Lung (tissue), 16 donors: ENCODE data around the gene SRPRA. TPM values are rescaled to one million over a fixed set of nuclear protein-coding genes. Genes with fewer than 3 reads are reported as not detected.

Experiments used
- ATAC-seq: fragments of 200-7000 bp; cut with Tn5 transposase; one replicate; pipeline ENCODE4 v1.9.1; 2020; ENCODE audit warnings: moderate number of reproducible peaks; ENCODE audit not compliant: insufficient read depth, low FRiP score
- DNase-seq, 3 donors: peaks; one replicate each; pipeline ENCODE4 v3.0.0-alpha.2; 2013 to 2017
- H3K27ac ChIP-seq, 2 donors: one replicate each; pipeline ENCODE4 v1.5.1; 2013; ENCODE audit warnings: mild to moderate bottlenecking in 2 of 2, moderate library complexity in 2 of 2, control low read depth in 1 of 2, inconsistent platforms in 1 of 2, low read depth in 1 of 2, low read length in 1 of 2
- H3K27me3 ChIP-seq, 3 donors: one replicate each; pipeline ENCODE4 v1.5.1; 2013; ENCODE audit warnings: low read length in 2 of 3; ENCODE audit not compliant: control insufficient read depth in 3 of 3, insufficient read depth in 3 of 3
- H3K36me3 ChIP-seq, 4 donors: one replicate each; pipeline ENCODE4 v1.5.1; 2013; ENCODE audit warnings: low read length in 4 of 4, mild to moderate bottlenecking in 1 of 4, moderate library complexity in 1 of 4; ENCODE audit not compliant: control insufficient read depth in 4 of 4, insufficient read depth in 4 of 4
- H3K4me1 ChIP-seq, 5 donors: one replicate each; pipeline ENCODE4 v1.5.1; 2013; ENCODE audit warnings: low read length in 5 of 5, mild to moderate bottlenecking in 2 of 5, moderate library complexity in 1 of 5; ENCODE audit not compliant: control insufficient read depth in 5 of 5, insufficient read depth in 5 of 5
- H3K4me3 ChIP-seq: one replicate; pipeline ENCODE4 v1.5.1; 2013; ENCODE audit warnings: mild to moderate bottlenecking, control low read depth, moderate library complexity
- H3K9ac ChIP-seq, 2 donors: one replicate each; pipeline ENCODE4 v1.5.1; 2013; ENCODE audit warnings: low read length in 2 of 2, control low read depth in 1 of 2; ENCODE audit not compliant: insufficient read depth in 1 of 2
- H3K9me3 ChIP-seq, 4 donors: one replicate each; pipeline ENCODE4 v1.5.1; 2013; ENCODE audit warnings: low read length in 3 of 4, mild to moderate bottlenecking in 1 of 4, moderate library complexity in 1 of 4; ENCODE audit not compliant: control insufficient read depth in 4 of 4, insufficient read depth in 3 of 4
- CTCF ChIP-seq: IDR thresholded peaks from 2 replicates; pipeline ENCODE4 v1.5.1; 2012; ENCODE audit warnings: mild to moderate bottlenecking; ENCODE audit errors: control extremely low read depth, extremely low read depth
- WGBS, 2 donors: extraction: QIAGEN DNeasy Blood & Tissue Kit; methylation state at CpG; one replicate each; pipeline ENCODE4 v1.1.7; 2013; 5-methylcytosine and 5-hydroxymethylcytosine counted together
- long read RNA-seq, 5 donors: transcript quantifications; one replicate each; lab custom pipeline, GENCODE V29; 2026
- polyA plus RNA-seq, 2 donors: library from polyadenylated mRNA; stranded (reverse); fragments of 200-250 nt; gene quantifications; one replicate each; pipeline ENCODE4 v1.2.1, GENCODE V29; 2013
- total RNA-seq, 2 donors: library from RNA; depleted of rRNA in 1 of 2; stranded (reverse); fragments of >200 nt in 1 of 2; gene quantifications; one replicate each; pipeline ENCODE4 v1.2.1, GENCODE V29; 2014 to 2021
- donor health status: control.
- donor health status: control.
- donor health status: Bipolar disorder and iron deficiency.
- donor health status: healthy.
- donor health status: DM: yes; HTN: yes; CAD: no.

The SRPRA gene
- total RNA-seq (100 to 1,000 TPM in 1 of 2 donors, 10 to 100 TPM in 1; 51.7 to 145 TPM), polyA plus RNA-seq (100 to 1,000 TPM in 1 of 2 donors, 10 to 100 TPM in 1; 57.5 to 107 TPM)
- long read RNA-seq, donor 1, transcript SRPRA-201 (14 exons, 3,069 nt) = major isoform, 10 of 22 reads
- long read RNA-seq, donor 1, partial matches to known transcripts = 5 of 22 reads
- long read RNA-seq, donor 1, other reads (novel, unspliced or antisense) = 6 of 22 reads
- long read RNA-seq, donor 2, partial matches to known transcripts = 0 of 1 reads
- long read RNA-seq, donor 2, other reads (novel, unspliced or antisense) = 0 of 1 reads
- long read RNA-seq, donor 3, partial matches to known transcripts = 14 of 19 reads
- long read RNA-seq, donor 3, other reads (novel, unspliced or antisense) = 0 of 19 reads
- long read RNA-seq, donor 4, partial matches to known transcripts = 0 of 2 reads
- long read RNA-seq, donor 4, other reads (novel, unspliced or antisense) = 0 of 2 reads
- long read RNA-seq, donor 5, transcript SRPRA-201 (14 exons, 3,069 nt) = major isoform, 9 of 10 reads
- long read RNA-seq, donor 5, partial matches to known transcripts = 0 of 10 reads
- long read RNA-seq, donor 5, other reads (novel, unspliced or antisense) = 0 of 10 reads

- peak; percentile 100 for ATAC-seq
- WGBS, 2 donors = 0% methylated on average over 59 to 64 of the region's 64 CpGs
- H3K9ac ChIP-seq = peak within 1 kb of the TSS; percentile 97 to 99
- peak within 1 kb of the TSS; percentile 91 to 97 for H3K27ac ChIP-seq
- DNase-seq = peak; percentile 99 to 100 (median 99)
- peaks cover 22 to 47% (median 35%) of the 10 kb centered on the region in 4 donors for H3K36me3 ChIP-seq
- H3K4me3 ChIP-seq = peak within 1 kb of the TSS; percentile 88
- no peaks in the 10 kb centered on the region for H3K27me3 ChIP-seq
- H3K9me3 ChIP-seq = no peaks in the 10 kb centered on the region
- no peak for TF ChIP-seq CTCF
- H3K4me1 ChIP-seq = peaks cover 0 to 15% (median 6%) of the 10 kb centered on the region in 5 donors
These were observed at the start of gene SRPRA, which contains the start of gene FOXRED1 for GRCh38 chr11:126268708-126269579. TSS of gene SRPRA (minus strand) at chr11:126268895. CDS start at chr11:126268804, 91 bp downstream. TSS of gene FOXRED1 (plus strand) at chr11:126269154. CDS start at chr11:126269207, 53 bp downstream.

GRCh38 chr11:126317756-126318573 lies 49.3 kb upstream of the SRPRA start:
- no peak for TF ChIP-seq CTCF
- Histone ChIP-seq H3K27me3 (no peaks in the 10 kb centered on the region), H3K36me3 (no peaks in the 10 kb centered on the region), H3K9ac (peak overlapping the region; percentile 39 to 76), H3K4me3 (no peak overlapping the region), H3K4me1 (peaks cover 0 to 29% (median 8%) of the 10 kb centered on the region in 5 donors), H3K27ac (peak overlapping the region; percentile 63 to 78), H3K9me3 (no peaks in the 10 kb centered on the region)
- WGBS, 2 donors = 20 to 38% methylated on average over 14 of the region's 14 CpGs
- ATAC-seq = peak; percentile 67
- DNase-seq = peak; percentile 82 to 93 (median 89)

GRCh38 chr11:126317432-126317755 lies 48.7 kb upstream of the SRPRA start:
- H3K27ac ChIP-seq = peak overlapping the region; percentile 63 to 78
- H3K9ac ChIP-seq = peak overlapping the region in 1 of 2 donors; percentile 76
- H3K9me3 ChIP-seq = no peaks in the 10 kb centered on the region
- WGBS, 2 donors = 37 to 42% methylated on average over 1 of the region's 1 CpG
- H3K4me3 ChIP-seq = no peak overlapping the region
- no peak for TF ChIP-seq CTCF
- DNase-seq (no peak), ATAC-seq (no peak)
- H3K36me3 ChIP-seq = peaks cover 0 to 2% (median 0%) of the 10 kb centered on the region in 4 donors
- H3K27me3 ChIP-seq = no peaks in the 10 kb centered on the region
- peaks cover 0 to 29% (median 8%) of the 10 kb centered on the region in 5 donors for H3K4me1 ChIP-seq
